ENCODE results near the gene SLC22A7.

DNA sequence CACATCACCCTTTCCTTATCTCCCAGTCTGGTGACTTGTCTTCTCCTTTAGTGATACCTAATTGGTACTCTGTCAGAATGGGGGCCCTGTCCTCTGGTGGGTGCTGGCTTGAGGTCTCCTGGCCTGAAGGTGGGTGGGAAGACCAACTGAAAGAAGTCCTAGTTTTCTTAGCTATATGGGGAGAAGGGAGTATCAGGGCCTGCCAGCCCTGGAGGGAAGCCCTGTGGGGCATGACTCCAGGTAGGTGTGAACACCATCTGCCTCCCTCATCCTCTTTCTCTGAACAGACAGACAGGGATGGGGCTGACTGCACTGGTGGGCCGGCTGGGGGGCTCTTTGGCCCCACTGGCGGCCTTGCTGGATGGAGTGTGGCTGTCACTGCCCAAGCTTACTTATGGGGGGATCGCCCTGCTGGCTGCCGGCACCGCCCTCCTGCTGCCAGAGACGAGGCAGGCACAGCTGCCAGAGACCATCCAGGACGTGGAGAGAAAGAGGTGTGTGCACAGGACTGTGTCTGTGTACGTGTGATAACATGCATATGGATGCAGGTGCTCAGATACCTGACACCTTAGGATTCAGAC lies 5.8 kb downstream of the SLC22A7 start:
- TF ChIP-seq, protein P1, sequence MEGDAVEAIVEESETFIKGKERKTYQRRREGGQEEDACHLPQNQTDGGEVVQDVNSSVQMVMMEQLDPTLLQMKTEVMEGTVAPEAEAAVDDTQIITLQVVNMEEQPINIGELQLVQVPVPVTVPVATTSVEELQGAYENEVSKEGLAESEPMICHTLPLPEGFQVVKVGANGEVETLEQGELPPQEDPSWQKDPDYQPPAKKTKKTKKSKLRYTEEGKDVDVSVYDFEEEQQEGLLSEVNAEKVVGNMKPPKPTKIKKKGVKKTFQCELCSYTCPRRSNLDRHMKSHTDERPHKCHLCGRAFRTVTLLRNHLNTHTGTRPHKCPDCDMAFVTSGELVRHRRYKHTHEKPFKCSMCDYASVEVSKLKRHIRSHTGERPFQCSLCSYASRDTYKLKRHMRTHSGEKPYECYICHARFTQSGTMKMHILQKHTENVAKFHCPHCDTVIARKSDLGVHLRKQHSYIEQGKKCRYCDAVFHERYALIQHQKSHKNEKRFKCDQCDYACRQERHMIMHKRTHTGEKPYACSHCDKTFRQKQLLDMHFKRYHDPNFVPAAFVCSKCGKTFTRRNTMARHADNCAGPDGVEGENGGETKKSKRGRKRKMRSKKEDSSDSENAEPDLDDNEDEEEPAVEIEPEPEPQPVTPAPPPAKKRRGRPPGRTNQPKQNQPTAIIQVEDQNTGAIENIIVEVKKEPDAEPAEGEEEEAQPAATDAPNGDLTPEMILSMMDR (IDR thresholded peaks at IDR 0.05) = no peak
- TF ChIP-seq POLR2A (IDR thresholded peaks at IDR 0.05) = no peak
